Nasal cavity respiratory epithelium epithelial cell of viscerocranial mucosa (primary cell): ENCODE measurements around the gene BTG1. TPM values are rescaled to one million over a fixed set of nuclear protein-coding genes. Genes with fewer than 3 reads are reported as not detected.

ENCODE experiments used
- total RNA-seq: library from RNA; depleted of rRNA; stranded (reverse); fragments of >200 nt; gene quantifications from 2 replicates; pipeline ENCODE4 v1.2.3, GENCODE V29; 2014

Gene BTG1, protein sequence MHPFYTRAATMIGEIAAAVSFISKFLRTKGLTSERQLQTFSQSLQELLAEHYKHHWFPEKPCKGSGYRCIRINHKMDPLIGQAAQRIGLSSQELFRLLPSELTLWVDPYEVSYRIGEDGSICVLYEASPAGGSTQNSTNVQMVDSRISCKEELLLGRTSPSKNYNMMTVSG
- 16.4 and 55.7 TPM in 2 replicates for total RNA-seq

DNA sequence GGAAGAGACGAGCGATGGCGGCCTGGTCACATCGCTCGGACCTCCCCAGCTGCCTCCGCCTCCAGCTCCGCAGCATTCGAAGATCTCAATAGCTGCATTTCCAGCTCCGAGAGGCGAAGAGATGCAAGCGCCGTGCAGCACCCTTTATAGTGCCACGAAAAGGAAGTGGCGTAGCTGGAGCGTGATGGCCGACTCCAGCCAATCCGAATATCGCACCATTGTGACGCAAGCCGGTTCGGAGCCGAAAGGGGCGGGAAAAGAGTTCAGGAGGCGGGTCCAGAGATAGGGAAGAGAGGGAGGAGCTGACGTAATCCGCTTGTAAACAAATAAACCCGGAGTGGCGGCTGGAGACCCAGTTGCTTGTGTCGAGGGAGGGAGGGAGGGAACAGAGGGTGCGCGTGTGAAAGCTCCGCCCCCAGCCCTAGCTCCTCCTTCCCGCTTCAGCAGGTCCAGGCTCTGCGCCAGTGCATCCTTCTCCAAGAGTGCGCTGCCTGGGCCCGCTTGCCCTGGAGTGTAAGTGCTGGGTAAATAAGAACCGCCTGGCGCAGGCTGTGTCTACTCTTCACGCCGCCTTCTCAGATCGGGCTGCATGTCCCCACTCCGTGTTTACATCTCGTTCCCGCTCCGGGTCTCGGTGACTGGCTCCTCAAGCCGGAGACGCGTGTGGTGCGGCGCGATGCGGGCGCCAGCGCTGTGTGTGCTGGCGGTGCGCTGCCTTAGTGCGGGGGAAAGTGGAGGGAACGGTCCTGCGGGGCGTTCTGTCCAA, at the start of gene BTG1:
BTG1 (minus strand) TSS at position 116 of the 766 bp plus-strand sequence. CDS start 311 bp downstream, outside the sequence.

